Chondrocyte (in vitro differentiated cells): ENCODE data around the gene IFFO2. TPM values are rescaled to one million over a fixed set of nuclear protein-coding genes. Genes with fewer than 3 reads are reported as not detected.

Source experiments
- DNase-seq: peaks from one replicate; pipeline ENCODE4 v3.0.0; 2021; ENCODE audit warnings: mixed read lengths, low spot score
- H3K27ac Mint-ChIP-seq: one replicate; pipeline ENCODE4 v1.8.0; 2021; ENCODE audit warnings: mild to moderate bottlenecking, moderate library complexity, mixed read lengths; ENCODE audit not compliant: unreplicated experiment
- H3K27me3 Mint-ChIP-seq: 2 replicates; pipeline ENCODE4 v1.8.0; 2021; ENCODE audit warnings: low read depth, mixed read lengths
- H3K36me3 Mint-ChIP-seq: 2 replicates; pipeline ENCODE4 v1.8.0; 2021; ENCODE audit warnings: low read depth, mixed read lengths
- H3K4me1 Mint-ChIP-seq: 2 replicates; pipeline ENCODE4 v1.8.0; 2021; ENCODE audit warnings: low read depth, mild to moderate bottlenecking, mixed read lengths
- H3K4me3 Mint-ChIP-seq: one replicate; pipeline ENCODE4 v1.8.0; 2021; ENCODE audit warnings: mild to moderate bottlenecking, moderate library complexity, mixed read lengths; ENCODE audit not compliant: unreplicated experiment
- H3K9me3 Mint-ChIP-seq: 2 replicates; pipeline ENCODE4 v1.8.0; 2021; ENCODE audit warnings: low read depth, mixed read lengths
- total RNA-seq: library from RNA; stranded (reverse); gene quantifications from 3 replicates; pipeline ENCODE4 v1.2.1, GENCODE V29; 2021
- TF ChIP-seq, protein P1 (sequence below): fragments of 200-600 bp; sonication (generic); IDR thresholded peaks from 2 replicates; pipeline ENCODE4 v1.5.0; 2021; ENCODE audit warnings: antibody characterized with exemption, mild to moderate bottlenecking, moderate library complexity

IFFO2 gene
- total RNA-seq, 1 donor from 2014 or later, result 18.9 TPM

GRCh38 chr1:18890706-18891425 is 65.6 kb downstream of the IFFO2 start:
- Mint-ChIP-seq H3K27ac (peak overlapping the region; percentile 95), H3K4me3 (no peak overlapping the region), H3K27me3 (no peaks in the 10 kb centered on the region), H3K36me3 (peaks cover 2% of the 10 kb centered on the region), H3K9me3 (no peaks in the 10 kb centered on the region), H3K4me1 (peaks cover 35% of the 10 kb centered on the region)
- DNase-seq, result no peak
- TF ChIP-seq, protein P1, sequence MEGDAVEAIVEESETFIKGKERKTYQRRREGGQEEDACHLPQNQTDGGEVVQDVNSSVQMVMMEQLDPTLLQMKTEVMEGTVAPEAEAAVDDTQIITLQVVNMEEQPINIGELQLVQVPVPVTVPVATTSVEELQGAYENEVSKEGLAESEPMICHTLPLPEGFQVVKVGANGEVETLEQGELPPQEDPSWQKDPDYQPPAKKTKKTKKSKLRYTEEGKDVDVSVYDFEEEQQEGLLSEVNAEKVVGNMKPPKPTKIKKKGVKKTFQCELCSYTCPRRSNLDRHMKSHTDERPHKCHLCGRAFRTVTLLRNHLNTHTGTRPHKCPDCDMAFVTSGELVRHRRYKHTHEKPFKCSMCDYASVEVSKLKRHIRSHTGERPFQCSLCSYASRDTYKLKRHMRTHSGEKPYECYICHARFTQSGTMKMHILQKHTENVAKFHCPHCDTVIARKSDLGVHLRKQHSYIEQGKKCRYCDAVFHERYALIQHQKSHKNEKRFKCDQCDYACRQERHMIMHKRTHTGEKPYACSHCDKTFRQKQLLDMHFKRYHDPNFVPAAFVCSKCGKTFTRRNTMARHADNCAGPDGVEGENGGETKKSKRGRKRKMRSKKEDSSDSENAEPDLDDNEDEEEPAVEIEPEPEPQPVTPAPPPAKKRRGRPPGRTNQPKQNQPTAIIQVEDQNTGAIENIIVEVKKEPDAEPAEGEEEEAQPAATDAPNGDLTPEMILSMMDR, result no peak

DNA sequence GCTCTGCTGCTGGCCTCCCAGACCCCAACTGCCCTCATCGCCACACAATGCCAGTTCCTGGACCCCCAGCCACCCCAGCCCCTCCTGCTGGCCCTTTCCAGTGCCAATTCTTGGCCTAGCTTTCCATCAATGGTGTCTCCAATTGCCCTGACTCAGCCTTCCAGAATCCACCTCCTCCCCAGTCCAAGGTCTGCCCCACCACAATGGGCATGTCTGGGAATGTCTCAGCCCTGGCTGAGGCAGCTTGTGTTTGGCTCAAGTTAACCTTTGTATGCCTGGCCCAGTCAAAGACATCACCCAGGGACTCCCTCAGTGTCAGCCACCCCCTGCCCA is 70.5 kb downstream of the IFFO2 start:
- H3K4me1 Mint-ChIP-seq, result peaks cover 14% of the 10 kb centered on the region
- H3K27ac Mint-ChIP-seq, result no peak overlapping the region
- peaks cover 8% of the 10 kb centered on the region for H3K36me3 Mint-ChIP-seq
- TF ChIP-seq, protein P1, result no peak
- no peak for DNase-seq
- H3K9me3 Mint-ChIP-seq, result no peaks in the 10 kb centered on the region
- H3K4me3 Mint-ChIP-seq, result no peak overlapping the region
- H3K27me3 Mint-ChIP-seq, result no peaks in the 10 kb centered on the region

GRCh38 chr1:18885311-18886002 is 71.0 kb downstream of the IFFO2 start:
- no peak for DNase-seq
- Mint-ChIP-seq H3K4me1 (peaks cover 9% of the 10 kb centered on the region), H3K27me3 (no peaks in the 10 kb centered on the region), H3K9me3 (no peaks in the 10 kb centered on the region), H3K36me3 (peaks cover 11% of the 10 kb centered on the region), H3K4me3 (no peak overlapping the region), H3K27ac (no peak overlapping the region)
- TF ChIP-seq, protein P1, result no peak

DNA sequence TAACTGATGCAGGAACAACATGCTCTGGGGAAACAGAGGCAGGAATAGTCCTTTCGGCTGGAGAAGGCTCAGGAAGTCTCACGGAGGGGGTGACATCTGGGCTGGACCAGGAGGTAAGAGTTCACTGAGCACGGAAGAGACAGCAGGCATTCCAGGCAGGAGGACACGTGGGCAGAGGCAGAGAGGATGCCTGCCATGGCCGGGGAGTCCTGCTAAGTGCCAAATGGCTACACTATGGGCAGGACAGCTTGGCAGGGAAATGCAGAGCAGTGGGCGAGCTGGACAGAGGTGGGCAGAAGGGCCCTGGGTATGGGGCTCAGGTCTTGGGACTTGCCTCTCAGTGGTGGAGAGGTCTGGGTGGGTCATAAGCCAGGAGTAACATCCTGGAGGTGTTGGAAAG is 71.7 kb downstream of the IFFO2 start:
- TF ChIP-seq, protein P1, result no peak
- peaks cover 11% of the 10 kb centered on the region for H3K36me3 Mint-ChIP-seq
- H3K4me1 Mint-ChIP-seq, result peaks cover 6% of the 10 kb centered on the region
- no peak for DNase-seq
- H3K27ac Mint-ChIP-seq, result no peak overlapping the region
- H3K4me3 Mint-ChIP-seq, result no peak overlapping the region
- H3K9me3 Mint-ChIP-seq, result no peaks in the 10 kb centered on the region
- H3K27me3 Mint-ChIP-seq, result no peaks in the 10 kb centered on the region

DNA sequence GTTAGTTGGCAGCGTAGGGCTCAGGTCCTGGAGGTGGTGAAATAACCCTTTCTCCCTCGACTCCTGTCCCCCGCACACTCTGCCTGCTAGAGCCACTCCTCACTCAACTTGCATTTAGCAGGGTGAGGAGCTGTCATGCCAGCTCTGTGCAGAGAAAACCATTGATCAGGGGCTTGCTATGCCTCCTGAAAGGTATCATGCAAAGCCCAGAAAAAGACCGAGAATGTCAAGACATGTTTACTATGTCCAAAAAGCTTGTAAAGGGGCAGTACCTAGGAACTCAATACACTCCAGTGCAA is 72.1 kb downstream of the IFFO2 start:
- no peak overlapping the region for H3K27ac Mint-ChIP-seq
- no peaks in the 10 kb centered on the region for H3K9me3 Mint-ChIP-seq
- no peak overlapping the region for H3K4me3 Mint-ChIP-seq
- H3K36me3 Mint-ChIP-seq, result peaks cover 11% of the 10 kb centered on the region
- H3K27me3 Mint-ChIP-seq, result no peaks in the 10 kb centered on the region
- DNase-seq, result no peak
- H3K4me1 Mint-ChIP-seq, result peaks cover 6% of the 10 kb centered on the region
- TF ChIP-seq, protein P1, result peak; percentile 13
